Measurements from ENCODE around the gene RBM18. TPM values are rescaled to one million over a fixed set of nuclear protein-coding genes. Genes with fewer than 3 reads are reported as not detected.

RBM18 gene
- total RNA-seq, 1 donor from 2014 or later, result 29.1 TPM

- H3K27me3 ChIP-seq (ENCODE audit: insufficient read depth, low read length), result peaks cover 97% of the 10 kb centered on the region
- FAIRE-seq (no peak), DNase-seq (ENCODE audit: low read depth) (no peak)
- peak overlapping the region; percentile 42 for H3K4me2 ChIP-seq (ENCODE audit: low read length)
- TF ChIP-seq EZH2 (IDR thresholded peaks at IDR 0.05; ENCODE audit: insufficient read depth, low read length) (no peak), CTCF (IDR thresholded peaks at IDR 0.05; ENCODE audit: insufficient read depth, low read depth, low read length) (no peak)
- H3K36me3 ChIP-seq (ENCODE audit: insufficient read depth, low read length), result no peaks in the 10 kb centered on the region
- H3K36me3 Mint-ChIP-seq (ENCODE audit: low read depth, unreplicated experiment), result no peaks in the 10 kb centered on the region
- H3K4me1 ChIP-seq (ENCODE audit: insufficient read depth, low read length), result no peaks in the 10 kb centered on the region
- H3K9ac ChIP-seq (ENCODE audit: low read length), result no peak overlapping the region
- peak overlapping the region; percentile 4 for H3K4me3 Mint-ChIP-seq (ENCODE audit: unreplicated experiment)
- H3K4me3 ChIP-seq (ENCODE audit: insufficient read depth, low read depth, low read length), result no peak overlapping the region
- peaks cover 24% of the 10 kb centered on the region for H3K9me3 Mint-ChIP-seq (ENCODE audit: unreplicated experiment)
- no peaks in the 10 kb centered on the region for H3K79me2 ChIP-seq (ENCODE audit: insufficient read depth, low read length)
- no peak overlapping the region for H2AFZ ChIP-seq (ENCODE audit: low read depth, low read length)
- H3K9me3 ChIP-seq (ENCODE audit: insufficient read depth, low read depth, low read length), result no peaks in the 10 kb centered on the region
- H3K4me1 Mint-ChIP-seq (ENCODE audit: low read depth, unreplicated experiment), result no peaks in the 10 kb centered on the region
- no peak overlapping the region for H3K27ac ChIP-seq (ENCODE audit: low read depth, low read length)
- peaks cover 27% of the 10 kb centered on the region for H4K20me1 ChIP-seq (ENCODE audit: insufficient read depth, low read length)
- peaks cover 89% of the 10 kb centered on the region for H3K27me3 Mint-ChIP-seq (ENCODE audit: low read depth, unreplicated experiment)
- no peak overlapping the region for H3K27ac Mint-ChIP-seq (ENCODE audit: unreplicated experiment)
Measured at GRCh38 chr9:122218071-122218934, 46.3 kb downstream of the RBM18 start.

DNA sequence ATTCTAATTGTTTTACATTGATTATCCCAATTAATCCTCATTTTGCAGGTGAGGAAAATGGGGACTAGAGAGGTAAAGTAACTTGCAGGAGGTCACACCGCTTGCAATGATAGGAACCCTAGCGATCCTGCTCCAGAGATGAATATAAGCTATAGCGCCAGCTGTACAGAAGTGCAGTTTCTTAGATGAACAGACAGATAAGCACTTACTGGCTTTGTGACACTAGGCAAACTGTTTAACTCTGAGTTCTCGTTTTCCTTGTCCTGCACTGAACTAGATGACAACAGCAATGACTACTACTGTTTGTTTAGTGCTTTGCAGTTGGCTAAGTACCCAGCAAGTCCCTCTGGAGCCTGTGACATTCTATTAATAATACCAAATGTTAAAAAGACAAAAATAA lies 47.0 kb downstream of the RBM18 start:
- H3K4me3 Mint-ChIP-seq (ENCODE audit: unreplicated experiment), result no peak overlapping the region

More for the DNA sequence above, 47.0 kb downstream of the RBM18 start:
- no peaks in the 10 kb centered on the region for H3K36me3 Mint-ChIP-seq (ENCODE audit: low read depth, unreplicated experiment)
- no peak overlapping the region for H3K9ac ChIP-seq (ENCODE audit: low read length)
- H2AFZ ChIP-seq (ENCODE audit: low read depth, low read length), result no peak overlapping the region
- H3K79me2 ChIP-seq (ENCODE audit: insufficient read depth, low read length), result no peaks in the 10 kb centered on the region
- peaks cover 97% of the 10 kb centered on the region for H3K27me3 ChIP-seq (ENCODE audit: insufficient read depth, low read length)
- peaks cover 2% of the 10 kb centered on the region for H3K4me1 Mint-ChIP-seq (ENCODE audit: low read depth, unreplicated experiment)
- TF ChIP-seq CTCF (IDR thresholded peaks at IDR 0.05; ENCODE audit: insufficient read depth, low read depth, low read length) (no peak), EZH2 (IDR thresholded peaks at IDR 0.05; ENCODE audit: insufficient read depth, low read length) (peak; percentile 48)
- no peak overlapping the region for H3K4me3 ChIP-seq (ENCODE audit: insufficient read depth, low read depth, low read length)
- peaks cover 27% of the 10 kb centered on the region for H4K20me1 ChIP-seq (ENCODE audit: insufficient read depth, low read length)
- H3K27ac Mint-ChIP-seq (ENCODE audit: unreplicated experiment), result no peak overlapping the region
- FAIRE-seq, result no peak
- DNase-seq (ENCODE audit: low read depth), result no peak
- no peaks in the 10 kb centered on the region for H3K4me1 ChIP-seq (ENCODE audit: insufficient read depth, low read length)
- peaks cover 24% of the 10 kb centered on the region for H3K9me3 Mint-ChIP-seq (ENCODE audit: unreplicated experiment)
- no peaks in the 10 kb centered on the region for H3K36me3 ChIP-seq (ENCODE audit: insufficient read depth, low read length)
- H3K9me3 ChIP-seq (ENCODE audit: insufficient read depth, low read depth, low read length), result peaks cover 2% of the 10 kb centered on the region
- H3K27me3 Mint-ChIP-seq (ENCODE audit: low read depth, unreplicated experiment), result peaks cover 89% of the 10 kb centered on the region
- no peak overlapping the region for H3K4me2 ChIP-seq (ENCODE audit: low read length)
- H3K27ac ChIP-seq (ENCODE audit: low read depth, low read length), result no peak overlapping the region
